ENCODE data around the gene TGM4.

Gene TGM4

GRCh38 chr3:44877333-44877732, 2.9 kb downstream of the TGM4 start:
- TF ChIP-seq CTCF (IDR thresholded peaks at IDR 0.05; ENCODE audit: control extremely low read depth, extremely low read depth, low read depth, missing control alignments) = no peak
- POLR2A ChIA-PET = no interaction called here
- CTCF ChIA-PET = interaction anchor here (1.3 to 1.6 kb wide), 2 partner anchors 37 to 54 kb away, joined by 3 to 5 read pairs; no protein-coding TSS in a partner anchor
- no peak for DNase-seq (ENCODE audit: extremely low spot score)

- CTCF ChIA-PET = no interaction called here
- no peak for TF ChIP-seq CTCF (IDR thresholded peaks at IDR 0.05; ENCODE audit: control extremely low read depth, extremely low read depth, low read depth, missing control alignments)
- DNase-seq (ENCODE audit: extremely low spot score) = no peak
- POLR2A ChIA-PET = no interaction called here
Measured at GRCh38 chr3:44880284-44880683, 5.9 kb downstream of the TGM4 start.

GRCh38 chr3:44883213-44883955, 9.0 kb downstream of the TGM4 start:
- DNase-seq (ENCODE audit: extremely low spot score) = no peak
- ChIA-PET POLR2A (no interaction called here), CTCF (interaction anchor here (1.1 to 2.1 kb wide), 2 partner anchors 31 kb away, joined by 3 to 5 read pairs; no protein-coding TSS in a partner anchor)
- no peak for TF ChIP-seq CTCF (IDR thresholded peaks at IDR 0.05; ENCODE audit: control extremely low read depth, extremely low read depth, low read depth, missing control alignments)

GRCh38 chr3:44883999-44884431, 9.6 kb downstream of the TGM4 start:
- ChIA-PET CTCF (interaction anchor here (2.1 kb wide), 1 partner anchor 31 kb away, joined by 5 read pairs; no protein-coding TSS in a partner anchor), POLR2A (no interaction called here)
- no peak for DNase-seq (ENCODE audit: extremely low spot score)
- TF ChIP-seq CTCF (IDR thresholded peaks at IDR 0.05; ENCODE audit: control extremely low read depth, extremely low read depth, low read depth, missing control alignments) = no peak

GRCh38 chr3:44885618-44886017, 11.2 kb downstream of the TGM4 start:
- ChIA-PET CTCF (interaction anchor here (1.4 kb wide), 1 partner anchor 28 kb away, joined by 4 read pairs; no protein-coding TSS in a partner anchor), POLR2A (no interaction called here)
- DNase-seq (ENCODE audit: extremely low spot score) = no peak
- no peak for TF ChIP-seq CTCF (IDR thresholded peaks at IDR 0.05; ENCODE audit: control extremely low read depth, extremely low read depth, low read depth, missing control alignments)

- POLR2A ChIA-PET = no interaction called here
- DNase-seq (ENCODE audit: extremely low spot score) = no peak
- CTCF ChIA-PET = interaction anchor here (4.0 kb wide), 1 partner anchor 27 kb away, joined by 25 read pairs; no protein-coding TSS in a partner anchor
- no peak for TF ChIP-seq CTCF (IDR thresholded peaks at IDR 0.05; ENCODE audit: control extremely low read depth, extremely low read depth, low read depth, missing control alignments)
Measured at GRCh38 chr3:44886561-44886960, 12.2 kb downstream of the TGM4 start.
